ENCODE measurements around the gene KCNV2.

- TF ChIP-seq, protein P1, sequence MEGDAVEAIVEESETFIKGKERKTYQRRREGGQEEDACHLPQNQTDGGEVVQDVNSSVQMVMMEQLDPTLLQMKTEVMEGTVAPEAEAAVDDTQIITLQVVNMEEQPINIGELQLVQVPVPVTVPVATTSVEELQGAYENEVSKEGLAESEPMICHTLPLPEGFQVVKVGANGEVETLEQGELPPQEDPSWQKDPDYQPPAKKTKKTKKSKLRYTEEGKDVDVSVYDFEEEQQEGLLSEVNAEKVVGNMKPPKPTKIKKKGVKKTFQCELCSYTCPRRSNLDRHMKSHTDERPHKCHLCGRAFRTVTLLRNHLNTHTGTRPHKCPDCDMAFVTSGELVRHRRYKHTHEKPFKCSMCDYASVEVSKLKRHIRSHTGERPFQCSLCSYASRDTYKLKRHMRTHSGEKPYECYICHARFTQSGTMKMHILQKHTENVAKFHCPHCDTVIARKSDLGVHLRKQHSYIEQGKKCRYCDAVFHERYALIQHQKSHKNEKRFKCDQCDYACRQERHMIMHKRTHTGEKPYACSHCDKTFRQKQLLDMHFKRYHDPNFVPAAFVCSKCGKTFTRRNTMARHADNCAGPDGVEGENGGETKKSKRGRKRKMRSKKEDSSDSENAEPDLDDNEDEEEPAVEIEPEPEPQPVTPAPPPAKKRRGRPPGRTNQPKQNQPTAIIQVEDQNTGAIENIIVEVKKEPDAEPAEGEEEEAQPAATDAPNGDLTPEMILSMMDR (IDR thresholded peaks at IDR 0.05; ENCODE audit: low read depth, low read length), result no peak
- no peak for TF ChIP-seq EZH2phosphoT487 (IDR thresholded peaks at IDR 0.05; ENCODE audit: low read depth)
Observed at GRCh38 chr9:2676466-2676865, 40.8 kb upstream of the KCNV2 start.
